Trophoblast cell (in vitro differentiated cells and primary cell): ENCODE measurements around the gene TRIM29.

Experiments used
- DNase-seq, 2 donors: peaks; one replicate each; pipeline ENCODE4 v3.0.0-alpha.2; 2016
- H2AFZ ChIP-seq: 2 replicates; pipeline ENCODE4 v1.6.1; 2013; ENCODE audit warnings: low read length, moderate library complexity, mild to moderate bottlenecking; ENCODE audit not compliant: insufficient read depth, poor library complexity
- H2AK5ac ChIP-seq: 2 replicates; pipeline ENCODE4 v1.6.1; 2013; ENCODE audit warnings: mild to moderate bottlenecking, low read length
- H2BK120ac ChIP-seq: 2 replicates; pipeline ENCODE4 v1.6.1; 2013; ENCODE audit warnings: low read length, mild to moderate bottlenecking, moderate library complexity; ENCODE audit not compliant: insufficient read depth, poor library complexity
- H2BK12ac ChIP-seq: 2 replicates; pipeline ENCODE4 v1.6.1; 2013; ENCODE audit warnings: mild to moderate bottlenecking, low read length, moderate library complexity
- H2BK5ac ChIP-seq: 2 replicates; pipeline ENCODE4 v1.6.1; 2013; ENCODE audit warnings: low read length, low read depth, moderate library complexity, mild to moderate bottlenecking; ENCODE audit not compliant: poor library complexity
- H3K14ac ChIP-seq: 2 replicates; pipeline ENCODE4 v1.6.1; 2013; ENCODE audit warnings: mild to moderate bottlenecking, low read length
- H3K18ac ChIP-seq: 2 replicates; pipeline ENCODE4 v1.6.1; 2013; ENCODE audit warnings: mild to moderate bottlenecking, low read length
- H3K23ac ChIP-seq: 2 replicates; pipeline ENCODE4 v1.6.1; 2013; ENCODE audit warnings: low read length
- H3K27ac ChIP-seq: 2 replicates; pipeline ENCODE4 v1.5.1; 2013; ENCODE audit warnings: low read depth, mild to moderate bottlenecking, inconsistent platforms, low read length, moderate library complexity
- H3K27me3 ChIP-seq: 2 replicates; pipeline ENCODE4 v1.6.1; 2013; ENCODE audit warnings: inconsistent platforms, mild to moderate bottlenecking, low read length, moderate library complexity; ENCODE audit not compliant: insufficient read depth
- H3K36me3 ChIP-seq, 2 experiments: 1 replicate in 1 of 2; 2 replicates in 1 of 2; pipeline ENCODE4 v1.6.1; 2013; ENCODE audit warnings: low read length in 2 of 2, mild to moderate bottlenecking in 2 of 2, moderate library complexity in 1 of 2; ENCODE audit not compliant: insufficient read depth in 2 of 2, control insufficient read depth in 1 of 2
- H3K4ac ChIP-seq: 2 replicates; pipeline ENCODE4 v1.6.1; 2013; ENCODE audit warnings: low read depth, mild to moderate bottlenecking, low read length, moderate library complexity
- H3K4me1 ChIP-seq, 2 experiments: 1 replicate in 1 of 2; 2 replicates in 1 of 2; pipeline ENCODE4 v1.6.1; 2013; ENCODE audit warnings: low read length in 2 of 2, mild to moderate bottlenecking in 2 of 2, moderate library complexity in 1 of 2; ENCODE audit not compliant: insufficient read depth in 2 of 2, control insufficient read depth in 1 of 2
- H3K4me2 ChIP-seq: 2 replicates; pipeline ENCODE4 v1.6.1; 2013; ENCODE audit warnings: inconsistent platforms, mild to moderate bottlenecking, low read length, moderate library complexity
- H3K4me3 ChIP-seq: 2 replicates; pipeline ENCODE4 v1.5.1; 2013; ENCODE audit warnings: mild to moderate bottlenecking, low read depth, low read length, inconsistent platforms
- H3K79me1 ChIP-seq: one replicate; pipeline ENCODE4 v1.6.1; 2013; ENCODE audit warnings: low read length
- H3K79me2 ChIP-seq: 2 replicates; pipeline ENCODE4 v1.6.1; 2013; ENCODE audit warnings: low read length, mild to moderate bottlenecking; ENCODE audit not compliant: control insufficient read depth, insufficient read depth, poor library complexity
- H3K9ac ChIP-seq: 2 replicates; pipeline ENCODE4 v1.6.1; 2013; ENCODE audit warnings: mild to moderate bottlenecking, low read length
- H3K9me3 ChIP-seq: 2 replicates; pipeline ENCODE4 v1.6.1; 2013; ENCODE audit warnings: low read depth, mild to moderate bottlenecking, control low read depth, inconsistent platforms, low read length; ENCODE audit not compliant: insufficient read depth
- H4K12ac ChIP-seq: 2 replicates; pipeline ENCODE4 v1.6.1; 2013; ENCODE audit warnings: low read depth, mild to moderate bottlenecking, low read length, moderate library complexity
- H4K8ac ChIP-seq: 2 replicates; pipeline ENCODE4 v1.6.1; 2013; ENCODE audit warnings: low read depth, mild to moderate bottlenecking, low read length, moderate library complexity
- H4K91ac ChIP-seq: one replicate; pipeline ENCODE4 v1.6.1; 2013; ENCODE audit warnings: low read depth, mild to moderate bottlenecking, low read length, moderate library complexity
- WGBS: extraction: QIAGEN DNeasy Blood & Tissue Kit; methylation state at CpG from one replicate; pipeline ENCODE4 v1.1.7; 2013; ENCODE audit warnings: missing lambda C conversion rate; ENCODE audit not compliant: insufficient read length, insufficient coverage; ENCODE audit errors: extremely low coverage; 5-methylcytosine and 5-hydroxymethylcytosine counted together

TRIM29 gene

DNA sequence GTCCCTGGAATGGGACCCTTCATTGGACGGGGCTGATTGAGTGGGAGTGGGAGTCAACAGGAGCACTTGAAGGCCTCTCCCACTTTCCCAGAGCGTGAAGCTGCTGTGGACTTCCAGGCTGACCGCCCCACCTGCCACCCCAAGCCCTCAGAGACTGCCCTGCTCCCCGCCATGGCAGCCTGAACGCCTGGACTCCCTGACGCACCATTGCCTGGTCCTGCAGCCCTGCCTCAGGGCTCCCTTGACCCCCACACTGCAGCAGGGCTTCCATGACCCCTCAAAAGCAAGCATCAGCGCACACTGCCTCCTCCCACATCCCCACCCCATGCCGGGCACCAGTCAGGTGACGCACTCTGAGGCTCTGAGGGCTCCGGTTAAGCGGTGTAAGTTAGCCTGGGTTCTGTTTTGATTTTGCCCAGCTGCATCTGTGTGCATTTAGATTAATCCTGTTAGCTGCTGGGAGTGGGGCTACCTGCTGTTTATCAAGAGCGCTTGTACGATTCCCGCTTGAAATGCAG, 39.4 kb downstream of the TRIM29 start:
- Histone ChIP-seq H3K79me1 (peaks cover 1% of the 10 kb centered on the region), H2BK5ac (no peak overlapping the region), H3K4me2 (no peak overlapping the region), H3K4me1 (peaks cover 7 to 17% of the 10 kb centered on the region in 2 experiments), H3K14ac (no peak overlapping the region), H2BK12ac (no peak overlapping the region), H3K79me2 (no peaks in the 10 kb centered on the region), H3K4ac (no peak overlapping the region), H4K91ac (no peak overlapping the region), H4K12ac (no peak overlapping the region), H3K27me3 (no peaks in the 10 kb centered on the region), H3K27ac (no peak overlapping the region), H3K23ac (no peak overlapping the region), H3K9me3 (no peaks in the 10 kb centered on the region), H2AFZ (no peak overlapping the region), H3K18ac (no peak overlapping the region), H2AK5ac (no peak overlapping the region), H3K4me3 (no peak overlapping the region), H3K9ac (no peak overlapping the region), H3K36me3 (no peaks in the 10 kb centered on the region), H2BK120ac (no peak overlapping the region), H4K8ac (no peak overlapping the region)
- WGBS = no CpG with 5 or more reads among the region's 14 CpGs
- no peak for DNase-seq

GRCh38 chr11:120097721-120098385, 40.1 kb downstream of the TRIM29 start:
- H3K4me2 ChIP-seq = no peak overlapping the region
- H4K91ac ChIP-seq = no peak overlapping the region
- no peak overlapping the region for H3K14ac ChIP-seq
- H2AFZ ChIP-seq = no peak overlapping the region
- H3K4ac ChIP-seq = no peak overlapping the region
- H3K9me3 ChIP-seq = no peaks in the 10 kb centered on the region
- no peak overlapping the region for H2AK5ac ChIP-seq
- H2BK5ac ChIP-seq = no peak overlapping the region
- no peak overlapping the region for H2BK120ac ChIP-seq
- peak overlapping the region; percentile 56 for H2BK12ac ChIP-seq
- H3K79me1 ChIP-seq = peaks cover 1% of the 10 kb centered on the region
- no peaks in the 10 kb centered on the region for H3K36me3 ChIP-seq
- no peak overlapping the region for H4K8ac ChIP-seq
- no peak overlapping the region for H3K23ac ChIP-seq
- H3K27ac ChIP-seq = no peak overlapping the region
- no peaks in the 10 kb centered on the region for H3K27me3 ChIP-seq
- H3K4me3 ChIP-seq = no peak overlapping the region
- no peak overlapping the region for H3K18ac ChIP-seq
- H3K79me2 ChIP-seq = no peaks in the 10 kb centered on the region
- no peak overlapping the region for H3K9ac ChIP-seq
- no CpG with 5 or more reads among the region's 10 CpGs for WGBS
- peaks cover 7 to 17% of the 10 kb centered on the region in 2 experiments for H3K4me1 ChIP-seq
- DNase-seq = no peak
- no peak overlapping the region for H4K12ac ChIP-seq

- Histone ChIP-seq H4K8ac (no peak overlapping the region), H2BK12ac (peak overlapping the region; percentile 1), H3K9me3 (no peaks in the 10 kb centered on the region), H3K79me2 (no peaks in the 10 kb centered on the region), H3K14ac (no peak overlapping the region), H3K27ac (peak overlapping the region; percentile 29), H3K4me1 (peaks cover 7 to 17% of the 10 kb centered on the region in 2 experiments), H4K12ac (no peak overlapping the region), H3K4ac (no peak overlapping the region), H2BK5ac (peak overlapping the region; percentile 23), H3K4me2 (peak overlapping the region; percentile 30), H3K79me1 (peaks cover 1% of the 10 kb centered on the region), H3K23ac (no peak overlapping the region), H4K91ac (no peak overlapping the region), H3K18ac (no peak overlapping the region), H2BK120ac (peak overlapping the region; percentile 27), H3K9ac (no peak overlapping the region), H3K27me3 (no peaks in the 10 kb centered on the region), H3K4me3 (no peak overlapping the region), H3K36me3 (no peaks in the 10 kb centered on the region), H2AFZ (no peak overlapping the region), H2AK5ac (no peak overlapping the region)
- WGBS = no CpG with 5 or more reads among the region's 15 CpGs
- DNase-seq = no peak
Measured at GRCh38 chr11:120096369-120097191, 41.3 kb downstream of the TRIM29 start.

DNA sequence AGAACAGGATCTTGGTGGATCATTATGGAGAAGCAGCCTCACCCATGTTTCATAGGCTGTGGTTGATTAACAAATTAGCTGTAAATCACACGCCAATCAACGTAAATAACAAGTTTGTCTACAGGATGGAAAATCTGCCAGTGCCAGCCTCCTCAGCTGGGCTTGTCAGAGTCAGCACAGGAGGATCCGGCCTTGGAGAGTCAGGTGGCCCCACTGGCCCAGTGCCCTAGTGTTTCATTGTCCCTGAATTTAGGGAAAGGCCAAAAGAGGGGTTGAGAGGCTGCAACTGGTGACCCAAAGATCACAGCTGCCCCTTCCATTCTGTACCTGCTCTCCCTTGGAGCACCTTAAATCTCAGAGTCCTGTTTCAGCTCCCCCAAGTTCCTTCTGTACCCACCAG, 42.4 kb downstream of the TRIM29 start:
- DNase-seq = no peak
- no CpG with 5 or more reads among the region's 3 CpGs for WGBS
- Histone ChIP-seq H3K23ac (no peak overlapping the region), H2BK12ac (peak overlapping the region; percentile 25), H4K8ac (no peak overlapping the region), H3K18ac (no peak overlapping the region), H4K91ac (peak overlapping the region; percentile 53), H3K9me3 (no peaks in the 10 kb centered on the region), H3K27ac (no peak overlapping the region), H3K4me3 (no peak overlapping the region), H3K79me2 (no peaks in the 10 kb centered on the region), H3K27me3 (no peaks in the 10 kb centered on the region), H2BK5ac (no peak overlapping the region), H3K4ac (no peak overlapping the region), H2BK120ac (no peak overlapping the region), H2AFZ (no peak overlapping the region), H3K4me1 (peaks cover 7 to 17% of the 10 kb centered on the region in 2 experiments), H3K36me3 (no peaks in the 10 kb centered on the region), H3K9ac (no peak overlapping the region), H3K79me1 (peaks cover 1% of the 10 kb centered on the region), H4K12ac (no peak overlapping the region), H2AK5ac (no peak overlapping the region), H3K4me2 (no peak overlapping the region), H3K14ac (no peak overlapping the region)
